22Rv1 (cell line): ENCODE measurements around the gene SCD.

Experiments used
- CTCF ChIP-seq: fragments of 450-650 bp; IDR thresholded peaks from 2 replicates; pipeline ENCODE4 v1.5.1; 2017; ENCODE audit warnings: mild to moderate bottlenecking
- ZFX ChIP-seq: fragments of 450-650 bp; IDR thresholded peaks from 2 replicates; pipeline ENCODE4 v1.6.1; 2017; ENCODE audit warnings: antibody characterized with exemption, borderline replicate concordance

DNA sequence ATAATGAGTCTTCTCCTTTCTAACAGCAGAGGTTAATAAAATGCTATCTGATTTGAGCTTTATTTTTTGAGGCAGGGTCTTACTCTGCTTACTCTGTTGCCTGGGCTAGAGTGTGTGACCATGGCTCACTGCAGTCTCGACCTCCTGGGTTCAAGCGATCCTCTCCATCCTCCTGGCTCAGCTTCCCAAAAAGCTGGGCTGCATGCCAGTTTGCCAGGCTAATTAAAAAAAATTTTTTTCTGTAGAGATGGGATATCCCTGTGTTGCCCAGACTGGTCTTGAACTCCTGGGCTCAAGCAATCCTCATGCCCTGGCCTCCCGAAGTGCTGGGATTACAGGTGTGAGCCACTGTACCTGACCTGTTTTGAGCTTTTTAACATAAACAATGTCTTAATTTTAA, 56.7 kb downstream of the SCD start:
- TF ChIP-seq CTCF = no peak
- TF ChIP-seq ZFX = no peak
